Calu3 (cell line): ENCODE measurements around the gene ENPP7. TPM values are rescaled to one million over a fixed set of nuclear protein-coding genes. Genes with fewer than 3 reads are reported as not detected.

Experiments used
- BruUV-seq: library from RNA; stranded (reverse); fragments of 400-500 nt; replicated peaks from 2 replicates; lab custom pipeline; 2021; lab: Mats Ljungman, UMichigan
- CTCF ChIA-PET: fragments of 300-600 bp; sonication (Branson Sonifier 250); formaldehyde crosslinking; loops from one replicate; lab custom pipeline; 2022; ENCODE audit warnings: antibody characterized with exemption; lab: Charles Lee
- DNase-seq: peaks from one replicate; pipeline ENCODE4 v3.0.0; 2022
- H3K27ac Mint-ChIP-seq: one replicate; pipeline ENCODE4 v1.8.0; 2022; ENCODE audit warnings: mixed read lengths; ENCODE audit not compliant: unreplicated experiment
- H3K27me3 Mint-ChIP-seq: one replicate; pipeline ENCODE4 v1.8.0; 2022; ENCODE audit warnings: mixed read lengths; ENCODE audit not compliant: unreplicated experiment
- H3K36me3 Mint-ChIP-seq: one replicate; pipeline ENCODE4 v1.8.0; 2022; ENCODE audit warnings: mild to moderate bottlenecking, moderate library complexity, mixed read lengths; ENCODE audit not compliant: insufficient read depth, unreplicated experiment
- H3K4me1 Mint-ChIP-seq: one replicate; pipeline ENCODE4 v1.8.0; 2022; ENCODE audit warnings: mild to moderate bottlenecking, low read depth, mixed read lengths; ENCODE audit not compliant: unreplicated experiment
- H3K4me3 Mint-ChIP-seq: one replicate; pipeline ENCODE4 v1.8.0; 2022; ENCODE audit warnings: mild to moderate bottlenecking, low read depth, moderate library complexity, mixed read lengths; ENCODE audit not compliant: unreplicated experiment
- H3K9me3 Mint-ChIP-seq: one replicate; pipeline ENCODE4 v1.8.0; 2022; ENCODE audit warnings: low read depth, mixed read lengths; ENCODE audit not compliant: unreplicated experiment
- CTCF ChIP-seq: fragments of 200-600 bp; IDR thresholded peaks from one replicate; pipeline ENCODE4 v1.8.0; 2022; ENCODE audit warnings: antibody characterized with exemption; ENCODE audit not compliant: unreplicated experiment
- intact Hi-C: fragments of 100-400 bp; cut with micrococcal nuclease; formaldehyde crosslinking; loops from one replicate; pipeline ENCODE4 v1.10.0; 2022; ENCODE audit not compliant: unreplicated experiment
- total RNA-seq: library from RNA; stranded (reverse); gene quantifications from 2 replicates; pipeline ENCODE4 v1.2.3, GENCODE V29; 2022

ENPP7 gene
- total RNA-seq, 1 experiment from 2014 or later, result not detected

GRCh38 chr17:79781736-79782575, 51.2 kb downstream of the ENPP7 start:
- H3K27me3 Mint-ChIP-seq, result peaks cover 17% of the 10 kb centered on the region
- H3K36me3 Mint-ChIP-seq, result peaks cover 17% of the 10 kb centered on the region
- intact Hi-C loops, result no loop called here
- no peaks in the 10 kb centered on the region for H3K9me3 Mint-ChIP-seq
- TF ChIP-seq CTCF, result no peak
- CTCF ChIA-PET, result no interaction called here
- H3K4me1 Mint-ChIP-seq, result peaks cover 7% of the 10 kb centered on the region
- H3K27ac Mint-ChIP-seq, result no peak overlapping the region
- no TSS peak for BruUV-seq
- H3K4me3 Mint-ChIP-seq, result no peak overlapping the region
- no peak for DNase-seq

GRCh38 chr17:79783891-79784290, 53.1 kb downstream of the ENPP7 start:
- BruUV-seq, result no TSS peak
- Mint-ChIP-seq H3K27ac (no peak overlapping the region), H3K36me3 (peaks cover 11% of the 10 kb centered on the region), H3K27me3 (peaks cover 18% of the 10 kb centered on the region), H3K4me1 (peaks cover 3% of the 10 kb centered on the region), H3K9me3 (no peaks in the 10 kb centered on the region), H3K4me3 (no peak overlapping the region)
- TF ChIP-seq CTCF, result no peak
- no peak for DNase-seq
- CTCF ChIA-PET, result interaction anchor here (0.8 kb wide), 1 partner anchor 13 kb away, joined by 3 read pairs; the partner anchor contains the start of gene CBX8
- intact Hi-C loops, result no loop called here

- peaks cover 8% of the 10 kb centered on the region for H3K36me3 Mint-ChIP-seq
- H3K4me1 Mint-ChIP-seq, result no peaks in the 10 kb centered on the region
- peaks cover 18% of the 10 kb centered on the region for H3K27me3 Mint-ChIP-seq
- no peak for DNase-seq
- CTCF ChIA-PET, result interaction anchor here (0.6 to 0.8 kb wide), 2 partner anchors 12 to 1798 kb away, joined by 3 read pairs; partner anchors contain the start of gene CBX8
- BruUV-seq, result no TSS peak
- intact Hi-C loops, result no loop called here
- no peak for TF ChIP-seq CTCF
- no peak overlapping the region for H3K27ac Mint-ChIP-seq
- no peak overlapping the region for H3K4me3 Mint-ChIP-seq
- H3K9me3 Mint-ChIP-seq, result no peaks in the 10 kb centered on the region
Measured at GRCh38 chr17:79784353-79785016, 53.7 kb downstream of the ENPP7 start.

GRCh38 chr17:79785017-79785899, 54.5 kb downstream of the ENPP7 start:
- Mint-ChIP-seq H3K27me3 (peaks cover 20% of the 10 kb centered on the region), H3K9me3 (no peaks in the 10 kb centered on the region), H3K27ac (no peak overlapping the region), H3K4me3 (no peak overlapping the region), H3K4me1 (no peaks in the 10 kb centered on the region), H3K36me3 (peaks cover 8% of the 10 kb centered on the region)
- intact Hi-C loops, result no loop called here
- no TSS peak for BruUV-seq
- TF ChIP-seq CTCF, result no peak
- no peak for DNase-seq
- CTCF ChIA-PET, result interaction anchor here (0.6 kb wide), 1 partner anchor 1799 kb away, joined by 3 read pairs; no protein-coding TSS in a partner anchor
